K562 (cell line): ENCODE results near the gene CEACAM21. TPM values are rescaled to one million over a fixed set of nuclear protein-coding genes. Genes with fewer than 3 reads are reported as not detected.

ENCODE experiments used
- ATAC-seq: fragments of 200-7000 bp; cut with Tn5 transposase; 3 replicates; pipeline ENCODE4 v1.9.1; 2020; ENCODE audit warnings: moderate library complexity
- BruUV-seq: library from RNA; stranded (reverse); fragments of 400-500 nt; replicated peaks from 2 replicates; lab custom pipeline; 2021; lab: Mats Ljungman, UMichigan
- CTCF ChIA-PET: fragments of 300-600 bp; formaldehyde crosslinking; extraction: SDS; loops from one replicate; lab custom pipeline; 2021; ENCODE audit warnings: low intra/inter-chr PET ratio; lab: Yijun Ruan, JAX
- POLR2A ChIA-PET: fragments of 300-600, 350-650 bp; sonication (Branson Sonifier 250); formaldehyde crosslinking; extraction: SDS; loops from one replicate; lab custom pipeline; 2021; ENCODE audit warnings: antibody characterized with exemption, inconsistent platforms; lab: Yijun Ruan, JAX
- DNase-seq, 4 experiments: peaks; one replicate each; pipeline versions ENCODE4 v3.0.0 to v3.0.0-alpha.2; 2011 to 2018; ENCODE audit warnings: low spot score in 3 of 4, mixed read lengths in 3 of 4; ENCODE audit errors: extremely low read depth in 1 of 4
- FAIRE-seq: peaks from 2 replicates; lab custom pipeline; 2011; peaks lifted over from hg19 to GRCh38; lab: Jason Lieb, UNC
- H2AFZ ChIP-seq: 2 replicates; pipeline ENCODE4 v1.6.0; 2011; ENCODE audit warnings: low read depth, low read length, control low read depth, inconsistent platforms
- H3K27ac ChIP-seq: fragments of 200-600 bp; 3 replicates; pipeline ENCODE4 v1.8.0; 2011; ENCODE audit warnings: low read depth, mild to moderate bottlenecking, control low read depth, inconsistent platforms, low read length, moderate library complexity, mixed read lengths; ENCODE audit errors: extremely low read depth
- H3K27me3 ChIP-seq, 2 experiments: fragments of 300-600 bp in 1 of 2; 2 replicates in 1 of 2; 3 replicates in 1 of 2; pipeline versions ENCODE4 v1.6.0 to v1.8.0; 2011; ENCODE audit warnings: inconsistent platforms in 2 of 2, low read length in 2 of 2, mild to moderate bottlenecking in 1 of 2, mixed read lengths in 1 of 2, moderate library complexity in 1 of 2; ENCODE audit not compliant: control insufficient read depth in 2 of 2, insufficient read depth in 2 of 2
- H3K36me3 ChIP-seq: fragments of 300-600 bp; 3 replicates; pipeline ENCODE4 v1.8.0; 2011; ENCODE audit warnings: mild to moderate bottlenecking, low read length, inconsistent platforms; ENCODE audit not compliant: control insufficient read depth, insufficient read depth
- H3K4me1 ChIP-seq, 2 experiments: fragments of 200-600 bp in 1 of 2; replicated peaks in 1 of 2; 2 replicates in 1 of 2; 3 replicates in 1 of 2; pipeline versions ENCODE4 v1.5.1 to v1.8.0; 2011; ENCODE audit warnings: inconsistent platforms in 2 of 2, low read length in 2 of 2, mild to moderate bottlenecking in 1 of 2, mixed read lengths in 1 of 2, moderate library complexity in 1 of 2; ENCODE audit not compliant: control insufficient read depth in 2 of 2, insufficient read depth in 2 of 2
- H3K4me2 ChIP-seq: 2 replicates; pipeline ENCODE4 v1.6.1; 2011; ENCODE audit warnings: low read length, control low read depth, inconsistent platforms, mixed read lengths; ENCODE audit not compliant: insufficient read depth
- H3K4me3 ChIP-seq: fragments of 200-600 bp; sonication (generic), shearing (Covaris generic); 2 replicates; pipeline ENCODE4 v1.5.1; 2016; ENCODE audit warnings: control low read depth, inconsistent platforms
- H3K79me2 ChIP-seq: fragments of 200-600 bp; 3 replicates; pipeline ENCODE4 v1.8.0; 2011; ENCODE audit warnings: low read length, inconsistent platforms; ENCODE audit not compliant: control insufficient read depth, insufficient read depth
- H3K9ac ChIP-seq, 2 experiments: 2 replicates each; pipeline versions ENCODE4 v1.6.0 to v1.6.1; 2011; ENCODE audit warnings: low read depth in 2 of 2, low read length in 2 of 2, control low read depth in 1 of 2, inconsistent platforms in 1 of 2, mild to moderate bottlenecking in 1 of 2, mixed read lengths in 1 of 2; ENCODE audit not compliant: insufficient read depth in 1 of 2
- H3K9me1 ChIP-seq: one replicate; pipeline ENCODE4 v1.6.0; 2011; ENCODE audit warnings: inconsistent platforms, mild to moderate bottlenecking, low read length, moderate library complexity; ENCODE audit not compliant: control insufficient read depth, insufficient read depth
- H3K9me3 ChIP-seq: replicated peaks from 2 replicates; pipeline ENCODE4 v1.5.1; 2011; ENCODE audit warnings: low read depth, low read length, inconsistent platforms; ENCODE audit not compliant: control insufficient read depth, insufficient read depth
- H4K20me1 ChIP-seq: replicated peaks from 2 replicates; pipeline ENCODE4 v1.6.1; 2011; ENCODE audit warnings: low read length, inconsistent platforms, mixed read lengths; ENCODE audit not compliant: control insufficient read depth, insufficient read depth
- ETV1 ChIP-seq: fragments of 450-650 bp; conservative IDR thresholded peaks from 2 replicates; pipeline ENCODE4 v1.6.1; 2016; ENCODE audit warnings: missing genetic modification characterization, control low read depth, low read depth, missing compliant biosample characterization
- HOXB6 ChIP-seq: fragments of 250-450 bp; sonication (Bioruptor Pico); IDR thresholded peaks from 2 replicates; pipeline ENCODE4 v1.5.1; 2022; ENCODE audit warnings: mild to moderate bottlenecking, borderline replicate concordance
- PPARD ChIP-seq: fragments of 250-450 bp; sonication (Bioruptor Pico); IDR thresholded peaks from 2 replicates; pipeline ENCODE4 v1.8.0; 2022; ENCODE audit warnings: inconsistent platforms, mild to moderate bottlenecking, moderate library complexity
- RBFOX2 ChIP-seq: fragments of 200-400 bp; formaldehyde crosslinking; IDR thresholded peaks from 2 replicates; pipeline ENCODE4 v1.6.1; 2017; ENCODE audit warnings: low read depth, mild to moderate bottlenecking, low read length, moderate library complexity
- WGBS: fragments of 100-300 bp; shearing (Covaris generic); methylation state at CpG from one replicate; pipeline ENCODE4 v1.1.6; 2016; ENCODE audit warnings: low coverage, mixed read lengths; ENCODE audit not compliant: insufficient coverage; ENCODE audit errors: missing lambda C conversion rate; 5-methylcytosine and 5-hydroxymethylcytosine counted together
- in situ Hi-C: fragments of 300-500 bp; cut with MboI; formaldehyde crosslinking; loops from 4 replicates; pipeline ENCODE4 v1.15.0; 2018; ENCODE audit warnings: inconsistent platforms, mixed read lengths
- intact Hi-C: fragments of 100-400 bp; cut with micrococcal nuclease; formaldehyde crosslinking; loops from 2 replicates; pipeline ENCODE4 v1.14.2; 2022
- polyA plus RNA-seq, 8 experiments: library from polyadenylated mRNA; depleted of rRNA in 4 of 8; stranded (reverse) in 5 of 8; unstranded in 3 of 8; fragments of >200 nt; fragmentation: Nextera tagmentation in 2 of 8; fragmentation: Illumina TruSeq in 1 of 8; extraction: Ambion mirVana in 2 of 8; extraction: Trizol in 1 of 8; gene quantifications; 2 replicates each; pipeline versions ENCODE4 v1.2.1 to v1.2.3, GENCODE V29; 2011 to 2014; ENCODE audit warnings: inconsistent platforms in 1 of 8, missing spikeins in 1 of 8
- total RNA-seq, 7 experiments: library from RNA; depleted of rRNA in 6 of 7; stranded (reverse); fragments of >200 nt in 6 of 7; fragmentation: Illumina TruSeq in 2 of 7; extraction: Trizol in 2 of 7; gene quantifications; 2 replicates each; pipeline versions ENCODE4 v1.2.1 to v1.2.3, GENCODE V29; 2011 to 2021; ENCODE audit warnings: low replicate concordance in 1 of 7
- TF ChIP-seq, protein P1 (sequence below): fragments of 450-650 bp; IDR thresholded peaks from 2 replicates; pipeline ENCODE4 v1.6.1; 2016; ENCODE audit warnings: mild to moderate bottlenecking

CEACAM21 gene
- total and polyA plus RNA-seq, 9 of the 15 experiments (the other 6 are each of a cell fraction or from before 2014, with no cell fraction given): 0.06 to 0.40 (median 0.18) TPM; not detected in 1

- no peak overlapping the region for H3K4me2 ChIP-seq
- no peak overlapping the region for H3K4me3 ChIP-seq
- no peaks in the 10 kb centered on the region for H3K9me3 ChIP-seq
- intact Hi-C loops (no loop called here), in situ Hi-C loops (loop anchor here (25.0 kb wide), 1 partner anchor 239 kb away; the partner anchor contains the start of gene CCDC97)
- H3K9me1 ChIP-seq: no peaks in the 10 kb centered on the region
- no peak overlapping the region for H3K9ac ChIP-seq
- no peak for ATAC-seq
- no peaks in the 10 kb centered on the region for H3K36me3 ChIP-seq
- CTCF ChIA-PET: no interaction called here
- 6% methylated on average over 6 of the region's 6 CpGs for WGBS
- BruUV-seq: no TSS peak
- no peaks in the 10 kb centered on the region for H3K79me2 ChIP-seq
- TF ChIP-seq HOXB6: no peak
- TF ChIP-seq, protein P1, sequence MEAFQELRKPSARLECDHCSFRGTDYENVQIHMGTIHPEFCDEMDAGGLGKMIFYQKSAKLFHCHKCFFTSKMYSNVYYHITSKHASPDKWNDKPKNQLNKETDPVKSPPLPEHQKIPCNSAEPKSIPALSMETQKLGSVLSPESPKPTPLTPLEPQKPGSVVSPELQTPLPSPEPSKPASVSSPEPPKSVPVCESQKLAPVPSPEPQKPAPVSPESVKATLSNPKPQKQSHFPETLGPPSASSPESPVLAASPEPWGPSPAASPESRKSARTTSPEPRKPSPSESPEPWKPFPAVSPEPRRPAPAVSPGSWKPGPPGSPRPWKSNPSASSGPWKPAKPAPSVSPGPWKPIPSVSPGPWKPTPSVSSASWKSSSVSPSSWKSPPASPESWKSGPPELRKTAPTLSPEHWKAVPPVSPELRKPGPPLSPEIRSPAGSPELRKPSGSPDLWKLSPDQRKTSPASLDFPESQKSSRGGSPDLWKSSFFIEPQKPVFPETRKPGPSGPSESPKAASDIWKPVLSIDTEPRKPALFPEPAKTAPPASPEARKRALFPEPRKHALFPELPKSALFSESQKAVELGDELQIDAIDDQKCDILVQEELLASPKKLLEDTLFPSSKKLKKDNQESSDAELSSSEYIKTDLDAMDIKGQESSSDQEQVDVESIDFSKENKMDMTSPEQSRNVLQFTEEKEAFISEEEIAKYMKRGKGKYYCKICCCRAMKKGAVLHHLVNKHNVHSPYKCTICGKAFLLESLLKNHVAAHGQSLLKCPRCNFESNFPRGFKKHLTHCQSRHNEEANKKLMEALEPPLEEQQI: no peak
- TF ChIP-seq RBFOX2: no peak
- TF ChIP-seq ETV1 (tag): no peak
- TF ChIP-seq PPARD (CRISPR knock-in tag): no peak
- TF ChIP-seq, all 486 proteins: peak for 0
- Histone ChIP-seq H2AFZ (no peak overlapping the region), H4K20me1 (no peaks in the 10 kb centered on the region), H3K27ac (no peak overlapping the region), H3K4me1 (no peaks in the 10 kb centered on the region; a peak in 3 of 5 replicates), H3K27me3 (no peaks in the 10 kb centered on the region; a peak in 2 of 5 replicates)
- POLR2A ChIA-PET: interaction anchor here (0.6 to 0.7 kb wide), 2 partner anchors 15 to 353 kb away, joined by 3 to 4 read pairs; no protein-coding TSS in a partner anchor
- no peak for DNase-seq
- no peak for FAIRE-seq
These were observed 24.3 kb upstream of the CEACAM21 start for GRCh38 chr19:41551711-41552110.
